Measurements from ENCODE around the gene EML6. TPM values are rescaled to one million over a fixed set of nuclear protein-coding genes. Genes with fewer than 3 reads are reported as not detected.

The EML6 gene
- total RNA-seq, 2 donors from 2014 or later = 1.4 to 2.1 TPM

- no peak for DNase-seq
- TF ChIP-seq, protein P1, sequence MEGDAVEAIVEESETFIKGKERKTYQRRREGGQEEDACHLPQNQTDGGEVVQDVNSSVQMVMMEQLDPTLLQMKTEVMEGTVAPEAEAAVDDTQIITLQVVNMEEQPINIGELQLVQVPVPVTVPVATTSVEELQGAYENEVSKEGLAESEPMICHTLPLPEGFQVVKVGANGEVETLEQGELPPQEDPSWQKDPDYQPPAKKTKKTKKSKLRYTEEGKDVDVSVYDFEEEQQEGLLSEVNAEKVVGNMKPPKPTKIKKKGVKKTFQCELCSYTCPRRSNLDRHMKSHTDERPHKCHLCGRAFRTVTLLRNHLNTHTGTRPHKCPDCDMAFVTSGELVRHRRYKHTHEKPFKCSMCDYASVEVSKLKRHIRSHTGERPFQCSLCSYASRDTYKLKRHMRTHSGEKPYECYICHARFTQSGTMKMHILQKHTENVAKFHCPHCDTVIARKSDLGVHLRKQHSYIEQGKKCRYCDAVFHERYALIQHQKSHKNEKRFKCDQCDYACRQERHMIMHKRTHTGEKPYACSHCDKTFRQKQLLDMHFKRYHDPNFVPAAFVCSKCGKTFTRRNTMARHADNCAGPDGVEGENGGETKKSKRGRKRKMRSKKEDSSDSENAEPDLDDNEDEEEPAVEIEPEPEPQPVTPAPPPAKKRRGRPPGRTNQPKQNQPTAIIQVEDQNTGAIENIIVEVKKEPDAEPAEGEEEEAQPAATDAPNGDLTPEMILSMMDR (conservative IDR thresholded peaks at IDR 0.05) = no peak
- Histone ChIP-seq H3K4me3 (ENCODE audit: low read length) (no peak overlapping the region), H3K27me3 (ENCODE audit: control insufficient read depth, insufficient read depth, low read length, poor library complexity, severe bottlenecking) (no peaks in the 10 kb centered on the region), H3K27ac (ENCODE audit: low read depth, low read length) (no peak overlapping the region), H3K36me3 (ENCODE audit: control insufficient read depth, insufficient read depth, low read length) (no peaks in the 10 kb centered on the region), H3K4me1 (ENCODE audit: control insufficient read depth, insufficient read depth, low read length) (no peaks in the 10 kb centered on the region), H3K9ac (ENCODE audit: extremely low read depth, low read length, poor library complexity, severe bottlenecking) (no peak overlapping the region), H3K9me3 (ENCODE audit: control insufficient read depth, low read length) (no peaks in the 10 kb centered on the region)
- H3K4me1 Mint-ChIP-seq = no peaks in the 10 kb centered on the region
- no peaks in the 10 kb centered on the region for H3K9me3 Mint-ChIP-seq
- no peaks in the 10 kb centered on the region for H3K36me3 Mint-ChIP-seq (ENCODE audit: low read depth)
- 91 to 100% methylated on average over 2 to 4 of the region's 4 CpGs for WGBS, 2 experiments (ENCODE audit: insufficient coverage in 1 of 2, insufficient read length in 1 of 2)
- H3K27me3 Mint-ChIP-seq (ENCODE audit: insufficient read depth) = no peaks in the 10 kb centered on the region
- H3K4me3 Mint-ChIP-seq = no peak overlapping the region
- no peak overlapping the region for H3K27ac Mint-ChIP-seq
Measured at GRCh38 chr2:54925022-54925421, 201.6 kb downstream of the EML6 start.

GRCh38 chr2:54927085-54927750 lies 203.8 kb downstream of the EML6 start:
- no peak overlapping the region for H3K27ac Mint-ChIP-seq
- H3K9me3 Mint-ChIP-seq = no peaks in the 10 kb centered on the region
- H3K9ac ChIP-seq (ENCODE audit: extremely low read depth, low read length, poor library complexity, severe bottlenecking) = no peak overlapping the region
- WGBS, 2 experiments (ENCODE audit: insufficient coverage in 1 of 2, insufficient read length in 1 of 2) = 82 to 90% methylated on average over 5 to 8 of the region's 8 CpGs
- H3K27me3 Mint-ChIP-seq (ENCODE audit: insufficient read depth) = no peaks in the 10 kb centered on the region
- no peaks in the 10 kb centered on the region for H3K36me3 Mint-ChIP-seq (ENCODE audit: low read depth)
- H3K27me3 ChIP-seq (ENCODE audit: control insufficient read depth, insufficient read depth, low read length, poor library complexity, severe bottlenecking) = no peaks in the 10 kb centered on the region
- no peak overlapping the region for H3K27ac ChIP-seq (ENCODE audit: low read depth, low read length)
- H3K4me3 Mint-ChIP-seq = no peak overlapping the region
- no peaks in the 10 kb centered on the region for H3K4me1 ChIP-seq (ENCODE audit: control insufficient read depth, insufficient read depth, low read length)
- H3K4me1 Mint-ChIP-seq = no peaks in the 10 kb centered on the region
- no peaks in the 10 kb centered on the region for H3K36me3 ChIP-seq (ENCODE audit: control insufficient read depth, insufficient read depth, low read length)
- no peak overlapping the region for H3K4me3 ChIP-seq (ENCODE audit: low read length)
- TF ChIP-seq, protein P1 (conservative IDR thresholded peaks at IDR 0.05) = no peak
- no peak for DNase-seq
- no peaks in the 10 kb centered on the region for H3K9me3 ChIP-seq (ENCODE audit: control insufficient read depth, low read length)

DNA sequence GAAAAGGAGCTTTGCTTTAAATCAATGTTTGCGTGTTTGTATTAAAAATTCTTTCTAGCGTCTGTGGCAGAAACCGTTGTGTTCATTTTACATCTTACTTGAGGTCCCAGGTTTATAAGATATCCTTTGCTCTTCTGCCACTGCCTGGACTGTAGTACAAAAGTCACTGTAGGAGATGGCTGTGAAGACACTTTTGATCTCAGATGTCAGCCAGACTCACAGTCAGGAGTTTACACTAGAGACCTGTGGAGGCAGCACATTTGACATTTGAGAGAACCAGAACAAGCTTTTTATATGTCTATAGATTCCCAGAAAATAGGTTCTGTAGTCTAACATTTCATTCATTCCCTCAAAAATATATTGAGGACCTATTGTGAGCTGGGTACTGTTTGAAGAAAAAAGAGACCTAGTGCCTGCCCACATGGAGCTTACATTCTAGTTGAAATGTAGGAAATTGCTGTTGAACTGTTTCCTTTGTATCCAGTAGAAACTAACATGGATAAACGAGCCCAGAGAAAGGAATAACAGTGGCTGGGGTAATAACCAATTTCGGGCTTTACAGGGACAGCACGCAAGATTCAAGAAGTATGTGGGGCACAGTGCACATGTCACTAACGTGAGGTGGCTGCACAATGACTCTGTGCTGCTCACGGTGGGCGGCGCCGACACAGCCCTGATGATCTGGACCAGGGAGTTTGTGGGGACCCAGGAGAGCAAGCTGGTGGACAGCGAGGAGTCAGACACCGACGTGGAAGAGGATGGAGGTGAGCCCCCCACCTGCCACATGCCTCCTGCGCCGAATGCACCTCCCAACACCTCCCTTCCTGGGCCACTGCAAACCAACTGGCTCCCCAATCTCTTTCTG lies 204.5 kb downstream of the EML6 start:
- DNase-seq = no peak
- H3K27me3 Mint-ChIP-seq (ENCODE audit: insufficient read depth) = no peaks in the 10 kb centered on the region
- WGBS, 2 experiments (ENCODE audit: insufficient coverage in 1 of 2, insufficient read length in 1 of 2) = 93 to 95% methylated on average over 13 to 16 of the region's 16 CpGs
- Histone ChIP-seq H3K27me3 (ENCODE audit: control insufficient read depth, insufficient read depth, low read length, poor library complexity, severe bottlenecking) (no peaks in the 10 kb centered on the region), H3K4me1 (ENCODE audit: control insufficient read depth, insufficient read depth, low read length) (no peaks in the 10 kb centered on the region), H3K4me3 (ENCODE audit: low read length) (no peak overlapping the region), H3K27ac (ENCODE audit: low read depth, low read length) (no peak overlapping the region), H3K36me3 (ENCODE audit: control insufficient read depth, insufficient read depth, low read length) (no peaks in the 10 kb centered on the region), H3K9ac (ENCODE audit: extremely low read depth, low read length, poor library complexity, severe bottlenecking) (no peak overlapping the region), H3K9me3 (ENCODE audit: control insufficient read depth, low read length) (no peaks in the 10 kb centered on the region)
- no peak overlapping the region for H3K27ac Mint-ChIP-seq
- TF ChIP-seq, protein P1 (conservative IDR thresholded peaks at IDR 0.05) = no peak
- no peak overlapping the region for H3K4me3 Mint-ChIP-seq
- no peaks in the 10 kb centered on the region for H3K9me3 Mint-ChIP-seq
- H3K36me3 Mint-ChIP-seq (ENCODE audit: low read depth) = no peaks in the 10 kb centered on the region
- H3K4me1 Mint-ChIP-seq = no peaks in the 10 kb centered on the region

Measured in endodermal cell (in vitro differentiated cells).